ENCODE results near the gene SLAMF8. TPM values are rescaled to one million over a fixed set of nuclear protein-coding genes. Genes with fewer than 3 reads are reported as not detected.

The SLAMF8 gene
- total RNA-seq, 4 donors from 2014 or later: 3.1 to 7.8 (median 5.2) TPM

DNA sequence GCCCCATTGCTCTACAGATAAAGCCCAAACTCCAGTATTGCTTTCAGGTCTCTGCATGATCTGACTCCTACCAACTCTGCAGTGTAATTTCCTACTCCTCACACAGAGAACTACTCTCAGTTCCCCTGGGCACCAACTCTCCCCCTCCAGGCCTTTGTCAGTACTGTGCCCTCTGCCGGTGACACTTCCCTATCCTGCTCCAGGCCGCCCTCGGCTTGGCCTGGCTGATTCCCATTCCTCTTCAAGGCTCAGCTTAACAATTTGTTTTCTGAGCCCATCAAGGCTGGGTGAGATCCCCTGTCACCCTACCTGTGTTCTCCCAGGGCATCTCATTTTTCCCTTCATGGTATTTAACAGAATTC lies 2.6 kb downstream of the SLAMF8 start:
- no peak overlapping the region for H3K4me3 ChIP-seq (ENCODE audit: low read depth, poor library complexity, severe bottlenecking)
- 38 to 39% methylated on average over 3 of the region's 3 CpGs for WGBS, 2 donors

DNA sequence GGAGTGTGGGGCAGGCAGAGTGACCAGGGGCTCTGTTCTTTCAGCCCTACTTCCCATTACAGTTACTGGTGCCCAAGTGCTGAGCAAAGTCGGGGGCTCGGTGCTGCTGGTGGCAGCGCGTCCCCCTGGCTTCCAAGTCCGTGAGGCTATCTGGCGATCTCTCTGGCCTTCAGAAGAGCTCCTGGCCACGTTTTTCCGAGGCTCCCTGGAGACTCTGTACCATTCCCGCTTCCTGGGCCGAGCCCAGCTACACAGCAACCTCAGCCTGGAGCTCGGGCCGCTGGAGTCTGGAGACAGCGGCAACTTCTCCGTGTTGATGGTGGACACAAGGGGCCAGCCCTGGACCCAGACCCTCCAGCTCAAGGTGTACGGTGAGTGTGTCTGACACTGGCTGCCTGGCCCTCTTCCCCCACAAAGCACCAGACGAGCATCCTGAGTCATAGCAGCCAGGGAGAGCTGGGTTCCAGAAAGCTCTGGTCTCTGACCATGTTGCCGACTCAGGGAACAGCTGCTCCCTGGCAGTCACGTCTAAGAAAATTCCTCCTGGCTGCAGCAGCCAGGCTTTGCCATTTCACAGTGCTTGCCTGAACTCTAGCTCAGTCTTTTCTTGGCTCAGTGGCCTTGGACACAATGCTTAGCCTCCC lies 3.3 kb downstream of the SLAMF8 start:
- no peak overlapping the region for H3K4me3 ChIP-seq (ENCODE audit: low read depth, poor library complexity, severe bottlenecking)
- intact Hi-C loops (cut with DNase I; ENCODE audit: low total_unique reads): no loop called here
- DNase-seq (ENCODE audit: low spot score in 2 of 2): no peak
- WGBS, 2 donors: 73 to 83% methylated on average over 18 of the region's 18 CpGs
- TF ChIP-seq, protein P1, sequence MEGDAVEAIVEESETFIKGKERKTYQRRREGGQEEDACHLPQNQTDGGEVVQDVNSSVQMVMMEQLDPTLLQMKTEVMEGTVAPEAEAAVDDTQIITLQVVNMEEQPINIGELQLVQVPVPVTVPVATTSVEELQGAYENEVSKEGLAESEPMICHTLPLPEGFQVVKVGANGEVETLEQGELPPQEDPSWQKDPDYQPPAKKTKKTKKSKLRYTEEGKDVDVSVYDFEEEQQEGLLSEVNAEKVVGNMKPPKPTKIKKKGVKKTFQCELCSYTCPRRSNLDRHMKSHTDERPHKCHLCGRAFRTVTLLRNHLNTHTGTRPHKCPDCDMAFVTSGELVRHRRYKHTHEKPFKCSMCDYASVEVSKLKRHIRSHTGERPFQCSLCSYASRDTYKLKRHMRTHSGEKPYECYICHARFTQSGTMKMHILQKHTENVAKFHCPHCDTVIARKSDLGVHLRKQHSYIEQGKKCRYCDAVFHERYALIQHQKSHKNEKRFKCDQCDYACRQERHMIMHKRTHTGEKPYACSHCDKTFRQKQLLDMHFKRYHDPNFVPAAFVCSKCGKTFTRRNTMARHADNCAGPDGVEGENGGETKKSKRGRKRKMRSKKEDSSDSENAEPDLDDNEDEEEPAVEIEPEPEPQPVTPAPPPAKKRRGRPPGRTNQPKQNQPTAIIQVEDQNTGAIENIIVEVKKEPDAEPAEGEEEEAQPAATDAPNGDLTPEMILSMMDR (IDR thresholded peaks at IDR 0.05): no peak
- no peak for TF ChIP-seq POLR2A (IDR thresholded peaks at IDR 0.05)

More for the DNA sequence above, 2.6 kb downstream of the SLAMF8 start:
- intact Hi-C loops (cut with DNase I; ENCODE audit: low total_unique reads): no loop called here
- DNase-seq (ENCODE audit: low spot score in 2 of 2): no peak
- TF ChIP-seq POLR2A (IDR thresholded peaks at IDR 0.05): no peak
- TF ChIP-seq, protein P1 (IDR thresholded peaks at IDR 0.05): no peak

DNA sequence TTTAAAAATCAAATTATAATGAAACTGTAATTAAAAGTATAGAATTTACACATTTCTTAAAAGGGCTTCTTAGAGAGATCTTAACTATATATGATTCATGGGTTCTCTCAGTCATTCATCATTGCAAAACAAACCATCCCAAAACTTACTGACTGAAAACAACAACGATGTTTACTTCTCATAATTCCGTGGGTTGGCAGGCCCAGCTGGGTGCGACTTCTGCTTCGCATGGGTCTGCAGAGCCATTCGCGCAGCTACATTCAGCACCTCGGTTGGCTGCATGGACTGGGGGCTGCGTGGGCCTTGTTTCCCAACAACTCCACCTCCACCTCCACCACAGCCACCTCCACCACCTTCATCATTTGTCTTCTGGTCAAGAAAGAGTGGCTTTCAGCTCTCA lies 4.0 kb downstream of the SLAMF8 start:
- intact Hi-C loops (cut with DNase I; ENCODE audit: low total_unique reads): no loop called here
- TF ChIP-seq POLR2A (IDR thresholded peaks at IDR 0.05): no peak
- TF ChIP-seq, protein P1 (IDR thresholded peaks at IDR 0.05): no peak
- WGBS, 2 donors: 82 to 86% methylated on average over 8 of the region's 8 CpGs
- DNase-seq (ENCODE audit: low spot score in 2 of 2): no peak
- no peak overlapping the region for H3K4me3 ChIP-seq (ENCODE audit: low read depth, poor library complexity, severe bottlenecking)

DNA sequence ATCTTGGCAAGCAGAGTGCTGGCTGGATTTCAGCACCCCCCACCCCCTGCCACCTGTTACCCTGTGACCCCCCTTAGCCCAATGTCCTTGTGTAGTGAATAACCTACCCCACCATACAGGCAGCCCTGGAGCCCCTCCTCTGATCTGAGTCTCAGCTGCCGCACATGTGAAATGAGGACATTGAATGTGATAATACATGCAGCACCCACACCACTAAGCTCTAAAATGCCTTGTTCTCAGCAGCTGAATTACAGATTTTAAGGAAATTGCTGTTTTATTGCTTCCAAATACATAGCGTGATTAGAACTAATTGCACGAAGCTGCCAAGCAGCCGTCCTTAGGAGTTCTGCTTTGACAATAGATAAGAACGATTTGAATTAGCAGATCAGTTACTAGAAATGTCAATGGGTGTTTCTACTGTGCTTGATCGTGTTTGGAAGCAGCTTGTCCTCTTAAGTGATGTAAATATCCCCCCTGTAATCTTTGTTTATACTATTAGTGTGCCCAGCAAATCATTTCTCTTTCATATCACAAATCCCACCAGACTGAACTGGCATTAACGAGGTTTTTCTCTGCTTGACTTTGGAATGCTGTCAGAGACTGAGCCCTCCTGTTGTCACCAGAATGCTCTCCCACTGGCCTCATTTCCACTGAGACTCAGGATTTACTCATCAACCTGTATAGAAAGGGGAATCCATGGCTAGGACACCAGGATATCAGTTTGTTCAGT lies 4.9 kb downstream of the SLAMF8 start:
- TF ChIP-seq POLR2A (IDR thresholded peaks at IDR 0.05): no peak
- TF ChIP-seq, protein P1 (IDR thresholded peaks at IDR 0.05): no peak
- WGBS, 2 donors: 66 to 71% methylated on average over 7 of the region's 7 CpGs
- intact Hi-C loops (cut with DNase I; ENCODE audit: low total_unique reads): no loop called here
- no peak for DNase-seq (ENCODE audit: low spot score in 2 of 2)
- no peak overlapping the region for H3K4me3 ChIP-seq (ENCODE audit: low read depth, poor library complexity, severe bottlenecking)

DNA sequence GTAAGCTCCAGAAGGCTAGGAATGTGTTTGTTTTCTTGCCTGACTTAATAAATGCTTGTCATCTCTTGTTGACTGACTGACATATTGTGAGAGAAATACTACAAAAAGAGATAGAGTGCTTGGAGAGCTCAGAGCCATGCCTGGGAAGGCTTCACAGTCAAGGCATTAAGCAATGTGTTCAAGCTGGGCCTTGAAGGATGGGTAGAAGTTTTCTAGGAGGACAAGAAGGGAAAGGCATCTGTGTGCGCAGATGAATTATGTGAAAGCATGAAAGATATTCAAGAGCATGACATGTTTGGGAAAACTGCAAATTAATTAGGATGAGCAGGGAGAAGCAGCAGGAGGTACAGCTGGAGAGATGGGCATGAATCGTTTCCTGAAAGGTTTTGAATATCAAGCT lies 5.6 kb downstream of the SLAMF8 start:
- TF ChIP-seq, protein P1 (IDR thresholded peaks at IDR 0.05): no peak
- no peak for TF ChIP-seq POLR2A (IDR thresholded peaks at IDR 0.05)
- intact Hi-C loops (cut with DNase I; ENCODE audit: low total_unique reads): no loop called here
- DNase-seq (ENCODE audit: low spot score in 2 of 2): no peak
- 90 to 94% methylated on average over 2 of the region's 2 CpGs for WGBS, 2 donors
- H3K4me3 ChIP-seq (ENCODE audit: low read depth, poor library complexity, severe bottlenecking): no peak overlapping the region
